Mucosa of descending colon (tissue), 3 donors: Measurements from ENCODE around the gene IPMK. TPM values are rescaled to one million over a fixed set of nuclear protein-coding genes. Genes with fewer than 3 reads are reported as not detected.
A peak's percentile ranks its signal among the peaks of the same experiment; 100 is the strongest.

Source experiments
- ATAC-seq: fragments of 200-7000 bp; cut with Tn5 transposase; one replicate; pipeline ENCODE4 v1.9.1; 2020; ENCODE audit warnings: mild to moderate bottlenecking, moderate library complexity
- DNase-seq, 3 donors: peaks; one replicate each; pipeline ENCODE4 v3.0.0-alpha.2; 2020
- H3K36me3 ChIP-seq: fragments of 200-600 bp; one replicate; pipeline ENCODE4 v1.8.0; 2021; ENCODE audit warnings: low read depth, mild to moderate bottlenecking
- H3K4me1 ChIP-seq: fragments of 200-600 bp; one replicate; pipeline ENCODE4 v1.8.0; 2021; ENCODE audit warnings: low read depth, mild to moderate bottlenecking
- H3K4me3 ChIP-seq: fragments of 200-600 bp; one replicate; pipeline ENCODE4 v1.8.0; 2021; ENCODE audit warnings: mild to moderate bottlenecking
- H3K9me3 ChIP-seq: fragments of 200-600 bp; one replicate; pipeline ENCODE4 v1.8.0; 2021; ENCODE audit warnings: mild to moderate bottlenecking
- intact Hi-C, 2 donors: fragments of 100-400 bp; cut with DNase I in 1 of 2; cut with micrococcal nuclease in 1 of 2; formaldehyde crosslinking; loops; one replicate each; pipeline versions ENCODE4 v1.11.0 to v1.11.1; 2022; cut with DNase I, micrococcal nuclease
- total RNA-seq, 3 donors: library from RNA; stranded (reverse); fragmentation: NEBNext Ultra II Directional in 2 of 3; extraction: Animal tissue kit (Norgen Biotek cat#: 25700) in 2 of 3; gene quantifications; one replicate each; pipeline versions ENCODE4 v1.2.1 to v1.2.4, GENCODE V29; 2021 to 2023
- TF ChIP-seq, protein P1 (sequence below): fragments of 200-600 bp; IDR thresholded peaks from one replicate; pipeline ENCODE4 v1.8.0; 2022; ENCODE audit warnings: antibody characterized with exemption, mild to moderate bottlenecking
- donor health status: DM: no; HTN: no; CAD: no; lungs with moderate emphysema.
- donor health status: DM: no; HTN: no; CAD: no.
- donor health status: DM: no; HTN: yes; CAD: no.

Gene IPMK
- total RNA-seq, 3 donors from 2014 or later: 8.6 to 18.0 (median 15.3) TPM

- TF ChIP-seq, protein P1, sequence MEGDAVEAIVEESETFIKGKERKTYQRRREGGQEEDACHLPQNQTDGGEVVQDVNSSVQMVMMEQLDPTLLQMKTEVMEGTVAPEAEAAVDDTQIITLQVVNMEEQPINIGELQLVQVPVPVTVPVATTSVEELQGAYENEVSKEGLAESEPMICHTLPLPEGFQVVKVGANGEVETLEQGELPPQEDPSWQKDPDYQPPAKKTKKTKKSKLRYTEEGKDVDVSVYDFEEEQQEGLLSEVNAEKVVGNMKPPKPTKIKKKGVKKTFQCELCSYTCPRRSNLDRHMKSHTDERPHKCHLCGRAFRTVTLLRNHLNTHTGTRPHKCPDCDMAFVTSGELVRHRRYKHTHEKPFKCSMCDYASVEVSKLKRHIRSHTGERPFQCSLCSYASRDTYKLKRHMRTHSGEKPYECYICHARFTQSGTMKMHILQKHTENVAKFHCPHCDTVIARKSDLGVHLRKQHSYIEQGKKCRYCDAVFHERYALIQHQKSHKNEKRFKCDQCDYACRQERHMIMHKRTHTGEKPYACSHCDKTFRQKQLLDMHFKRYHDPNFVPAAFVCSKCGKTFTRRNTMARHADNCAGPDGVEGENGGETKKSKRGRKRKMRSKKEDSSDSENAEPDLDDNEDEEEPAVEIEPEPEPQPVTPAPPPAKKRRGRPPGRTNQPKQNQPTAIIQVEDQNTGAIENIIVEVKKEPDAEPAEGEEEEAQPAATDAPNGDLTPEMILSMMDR: no peak
- intact Hi-C loops: no loop called here
- ATAC-seq (no peak), DNase-seq (no peak)
- H3K4me1 ChIP-seq: peaks cover 6% of the 10 kb centered on the region
- no peaks in the 10 kb centered on the region for H3K36me3 ChIP-seq
- H3K9me3 ChIP-seq: no peaks in the 10 kb centered on the region
- H3K4me3 ChIP-seq: no peak overlapping the region
These were observed 10.7 kb upstream of the IPMK start for GRCh38 chr10:58278274-58278961.

GRCh38 chr10:58275908-58276307, 8.2 kb upstream of the IPMK start:
- intact Hi-C loops: no loop called here
- Histone ChIP-seq H3K4me1 (peaks cover 6% of the 10 kb centered on the region), H3K4me3 (no peak overlapping the region), H3K9me3 (no peaks in the 10 kb centered on the region), H3K36me3 (no peaks in the 10 kb centered on the region)
- DNase-seq: no peak
- ATAC-seq: no peak
- TF ChIP-seq, protein P1: no peak

DNA sequence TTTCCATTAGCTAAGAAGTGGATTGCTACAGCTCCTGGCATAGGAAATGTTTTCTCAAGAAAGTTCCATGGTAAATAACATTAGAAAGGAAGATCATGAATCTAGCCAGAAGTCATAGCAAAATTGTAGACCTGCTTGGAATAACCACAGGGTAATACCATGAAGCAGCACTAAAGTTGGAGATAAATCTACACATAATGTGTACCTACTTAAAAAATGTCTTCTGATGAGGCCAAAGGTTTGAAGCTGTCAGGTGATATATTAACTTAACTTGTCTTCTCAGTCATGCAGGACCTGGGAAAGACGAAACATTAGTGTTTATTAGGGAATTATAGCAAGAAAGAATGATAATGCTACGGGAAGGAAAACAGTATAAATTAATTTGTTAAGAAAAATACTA, 7.6 kb upstream of the IPMK start:
- no peak for DNase-seq
- intact Hi-C loops: no loop called here
- peaks cover 6% of the 10 kb centered on the region for H3K4me1 ChIP-seq
- H3K4me3 ChIP-seq: no peak overlapping the region
- peak; percentile 67 for ATAC-seq
- H3K9me3 ChIP-seq: no peaks in the 10 kb centered on the region
- no peaks in the 10 kb centered on the region for H3K36me3 ChIP-seq
- TF ChIP-seq, protein P1: no peak

GRCh38 chr10:58269782-58270290, 2.1 kb upstream of the IPMK start:
- H3K4me1 ChIP-seq: peaks cover 14% of the 10 kb centered on the region
- intact Hi-C loops: no loop called here
- ATAC-seq (no peak), DNase-seq (peak in 1 of 3 donors; percentile 22)
- H3K9me3 ChIP-seq: no peaks in the 10 kb centered on the region
- TF ChIP-seq, protein P1: no peak
- peak overlapping the region; percentile 31 for H3K4me3 ChIP-seq
- no peaks in the 10 kb centered on the region for H3K36me3 ChIP-seq

DNA sequence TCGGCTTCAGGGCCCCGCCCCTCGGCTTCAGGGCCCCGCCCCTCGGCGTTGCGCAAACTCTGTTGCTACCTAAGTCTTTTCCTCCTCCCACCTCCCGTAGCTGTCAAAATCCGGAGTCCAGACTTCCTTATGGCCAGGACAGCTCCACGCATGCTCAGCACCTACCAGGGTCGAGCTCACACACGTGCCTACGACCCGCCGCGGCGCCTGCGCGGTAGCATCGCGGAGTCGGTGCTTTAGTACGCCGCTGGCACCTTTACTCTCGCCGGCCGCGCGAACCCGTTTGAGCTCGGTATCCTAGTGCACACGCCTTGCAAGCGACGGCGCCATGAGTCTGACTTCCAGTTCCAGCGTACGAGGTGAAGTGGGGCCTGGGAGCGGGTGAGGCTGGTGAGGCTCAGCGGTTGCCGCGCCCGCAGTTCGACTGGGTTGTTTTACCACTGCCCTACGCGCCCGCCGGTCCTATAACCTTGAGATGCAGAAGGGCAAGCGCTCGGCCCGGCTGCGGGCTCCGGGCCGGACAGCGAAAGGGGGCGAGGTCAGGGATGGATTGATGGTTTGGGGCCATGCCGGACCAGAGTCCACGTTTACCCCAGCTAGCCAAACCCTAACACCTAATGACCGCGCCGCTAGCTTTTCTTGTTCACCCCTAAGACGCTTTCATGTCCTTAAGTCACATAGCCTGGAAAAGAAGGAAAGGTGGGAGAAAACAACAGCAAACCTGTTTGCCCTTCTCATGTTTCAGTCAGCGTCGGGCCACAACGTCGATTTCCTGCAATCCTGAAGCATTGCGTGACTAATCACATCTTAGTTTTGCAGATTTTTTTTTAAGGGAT, 1.5 kb upstream of the IPMK start, which contains the start of gene CISD1:
TSS of gene CISD1 (plus strand) at position 217 of the 836 bp plus-strand sequence. CDS start at position 329, 112 bp downstream.
- DNase-seq: peak; percentile 97 to 98 (median 98)
- Histone ChIP-seq H3K36me3 (no peaks in the 10 kb centered on the region), H3K9me3 (no peaks in the 10 kb centered on the region), H3K4me3 (peak within 1 kb of the TSS; percentile 80), H3K4me1 (peaks cover 9% of the 10 kb centered on the region)
- intact Hi-C loops: no loop called here
- ATAC-seq: peak; percentile 84
- TF ChIP-seq, protein P1: no peak
